ENCODE data around the gene BRD9.
A peak's percentile ranks its signal among the peaks of the same experiment; 100 is the strongest.
"Not testable (repeated sequence)": the region's sequence is repeated elsewhere in the genome, so short reads cannot be mapped to it uniquely, and the experiment has no call there.

Gene BRD9

GRCh38 chr5:929596-929995, 37.0 kb upstream of the BRD9 start:
- TF ChIP-seq CTCF (IDR thresholded peaks at IDR 0.05; ENCODE audit: control insufficient read depth, extremely low read depth, insufficient read depth): no peak
- H3K4me3 ChIP-seq (ENCODE audit: low read depth, low read length): no peak overlapping the region
- no peak for DNase-seq (ENCODE audit: low read depth)

GRCh38 chr5:929182-929581, 36.6 kb upstream of the BRD9 start:
- H3K4me3 ChIP-seq (ENCODE audit: low read depth, low read length); DNase-seq (ENCODE audit: low read depth): not testable (repeated sequence)

- no peak for DNase-seq (ENCODE audit: low read depth)
- no peak for TF ChIP-seq CTCF (IDR thresholded peaks at IDR 0.05; ENCODE audit: control insufficient read depth, extremely low read depth, insufficient read depth)
- no peak overlapping the region for H3K4me3 ChIP-seq (ENCODE audit: low read depth, low read length)
These were observed 34.8 kb upstream of the BRD9 start for GRCh38 chr5:927172-928015.

- no peak for DNase-seq (ENCODE audit: low read depth)
- no peak overlapping the region for H3K4me3 ChIP-seq (ENCODE audit: low read depth, low read length)
- no peak for TF ChIP-seq CTCF (IDR thresholded peaks at IDR 0.05; ENCODE audit: control insufficient read depth, extremely low read depth, insufficient read depth)
These were observed 34.0 kb upstream of the BRD9 start for GRCh38 chr5:926417-927171.

- no peak overlapping the region for H3K4me3 ChIP-seq (ENCODE audit: low read depth, low read length)
- DNase-seq (ENCODE audit: low read depth): peak; percentile 17
- TF ChIP-seq CTCF (IDR thresholded peaks at IDR 0.05; ENCODE audit: control insufficient read depth, extremely low read depth, insufficient read depth): peak; percentile 98
These were observed 30.8 kb upstream of the BRD9 start for GRCh38 chr5:923281-923873.

GRCh38 chr5:922436-923280, 30.1 kb upstream of the BRD9 start:
- no peak for TF ChIP-seq CTCF (IDR thresholded peaks at IDR 0.05; ENCODE audit: control insufficient read depth, extremely low read depth, insufficient read depth)
- no peak for DNase-seq (ENCODE audit: low read depth)
- no peak overlapping the region for H3K4me3 ChIP-seq (ENCODE audit: low read depth, low read length)

All from LNCaP clone FGC (cell line).